HepG2 (cell line): ENCODE data around the gene TMEM50B. TPM values are rescaled to one million over a fixed set of nuclear protein-coding genes. Genes with fewer than 3 reads are reported as not detected.

Experiments
- ASH2L ChIP-seq: fragments of 300-600, 200-600 bp; sonication (generic); IDR thresholded peaks from 2 replicates; pipeline ENCODE4 v1.7.0; 2017; ENCODE audit warnings: low read depth, mild to moderate bottlenecking, moderate library complexity, mixed read lengths, low read length; ENCODE audit not compliant: insufficient read length
- FOXM1 ChIP-seq: sonication (generic); formaldehyde crosslinking; IDR thresholded peaks from 2 replicates; pipeline ENCODE4 v1.5.0; 2020; ENCODE audit warnings: missing genetic modification reagents
- GABPB1 ChIP-seq: IDR thresholded peaks from 2 replicates; pipeline ENCODE4 v1.6.1; 2016; ENCODE audit warnings: mild to moderate bottlenecking, missing genetic modification reagents, moderate library complexity, missing compliant biosample characterization
- HOXD1 ChIP-seq: sonication (generic); formaldehyde crosslinking; IDR thresholded peaks from 2 replicates; pipeline ENCODE4 v1.5.0; 2020; ENCODE audit warnings: missing genetic modification reagents
- LCORL ChIP-seq, 2 experiments: fragments of 450-650 bp in 1 of 2; sonication (generic) in 1 of 2; formaldehyde crosslinking in 1 of 2; IDR thresholded peaks; 2 replicates each; pipeline versions ENCODE4 v1.5.0 to v1.6.1; 2017 to 2020; ENCODE audit warnings: antibody characterized with exemption in 1 of 2, missing genetic modification reagents in 1 of 2
- ZC3H13 ChIP-seq: sonication (generic); formaldehyde crosslinking; IDR thresholded peaks from 2 replicates; pipeline ENCODE4 v1.8.1; 2023; ENCODE audit warnings: mild to moderate bottlenecking, missing genetic modification reagents, moderate library complexity
- ZNF367 ChIP-seq: sonication (generic); formaldehyde crosslinking; IDR thresholded peaks from 2 replicates; pipeline ENCODE4 v1.4.0; 2020; ENCODE audit warnings: missing genetic modification reagents, borderline replicate concordance
- ZNF598 ChIP-seq: sonication (generic); formaldehyde crosslinking; IDR thresholded peaks from 2 replicates; pipeline ENCODE4 v1.5.1; 2020; ENCODE audit warnings: mild to moderate bottlenecking, missing genetic modification reagents, borderline replicate concordance
- ZNF746 ChIP-seq: sonication (generic); formaldehyde crosslinking; IDR thresholded peaks from 2 replicates; pipeline ENCODE4 v1.8.0; 2022; ENCODE audit warnings: mild to moderate bottlenecking, missing genetic modification reagents
- ZNF782 ChIP-seq: sonication (generic); formaldehyde crosslinking; IDR thresholded peaks from 2 replicates; pipeline ENCODE4 v1.4.0; 2020; ENCODE audit warnings: missing genetic modification reagents, mild to moderate bottlenecking, borderline replicate concordance
- polyA plus RNA-seq, 8 experiments: library from polyadenylated mRNA; depleted of rRNA in 3 of 8; stranded (reverse) in 7 of 8; unstranded in 1 of 8; fragments of >200 nt; fragmentation: Illumina TruSeq in 4 of 8; extraction: Trizol in 4 of 8; gene quantifications; 2 replicates each; pipeline versions ENCODE4 v1.2.1 to v1.2.3, GENCODE V29; 2011 to 2016; ENCODE audit warnings: low read depth in 4 of 8, missing spikeins in 1 of 8, mixed read lengths in 1 of 8; ENCODE audit not compliant: insufficient read depth in 1 of 8
- total RNA-seq, 5 experiments: library from RNA; depleted of rRNA; stranded (reverse); fragments of >200 nt; fragmentation: Illumina TruSeq; extraction: Trizol; gene quantifications; 2 replicates each; pipeline ENCODE4 v1.2.3, GENCODE V29; 2016; ENCODE audit warnings: low read depth in 1 of 5
- TF ChIP-seq, protein P1 (sequence below): sonication (generic); formaldehyde crosslinking; IDR thresholded peaks from 2 replicates; pipeline ENCODE4 v1.8.1; 2023; ENCODE audit warnings: mild to moderate bottlenecking, missing genetic modification reagents
- TF ChIP-seq, protein P2 (sequence below): sonication (generic); formaldehyde crosslinking; IDR thresholded peaks from 2 replicates; pipeline ENCODE4 v1.4.0; 2020; ENCODE audit warnings: missing genetic modification reagents
- TF ChIP-seq, protein P3 (sequence below): sonication (generic); formaldehyde crosslinking; conservative IDR thresholded peaks from 2 replicates; pipeline ENCODE4 v1.4.0; 2020; ENCODE audit warnings: mild to moderate bottlenecking, missing genetic modification reagents, moderate library complexity
- TF ChIP-seq, protein P4 (sequence below): sonication (generic); formaldehyde crosslinking; IDR thresholded peaks from 2 replicates; pipeline ENCODE4 v1.5.0; 2020; ENCODE audit warnings: missing genetic modification reagents, mild to moderate bottlenecking, borderline replicate concordance
- TF ChIP-seq, protein P5 (sequence below): IDR thresholded peaks from 2 replicates; pipeline ENCODE4 v1.4.0; 2020; ENCODE audit warnings: mild to moderate bottlenecking, missing genetic modification reagents
- TF ChIP-seq, protein P6 (sequence below): sonication (generic); formaldehyde crosslinking; IDR thresholded peaks from 2 replicates; pipeline ENCODE4 v1.4.0; 2020; ENCODE audit warnings: mild to moderate bottlenecking, missing genetic modification reagents

The TMEM50B gene
- total and polyA plus RNA-seq, 2 of the 13 experiments (the other 11 are each of a cell fraction or from before 2014, with no cell fraction given), result 29.9 to 46.3 TPM

DNA sequence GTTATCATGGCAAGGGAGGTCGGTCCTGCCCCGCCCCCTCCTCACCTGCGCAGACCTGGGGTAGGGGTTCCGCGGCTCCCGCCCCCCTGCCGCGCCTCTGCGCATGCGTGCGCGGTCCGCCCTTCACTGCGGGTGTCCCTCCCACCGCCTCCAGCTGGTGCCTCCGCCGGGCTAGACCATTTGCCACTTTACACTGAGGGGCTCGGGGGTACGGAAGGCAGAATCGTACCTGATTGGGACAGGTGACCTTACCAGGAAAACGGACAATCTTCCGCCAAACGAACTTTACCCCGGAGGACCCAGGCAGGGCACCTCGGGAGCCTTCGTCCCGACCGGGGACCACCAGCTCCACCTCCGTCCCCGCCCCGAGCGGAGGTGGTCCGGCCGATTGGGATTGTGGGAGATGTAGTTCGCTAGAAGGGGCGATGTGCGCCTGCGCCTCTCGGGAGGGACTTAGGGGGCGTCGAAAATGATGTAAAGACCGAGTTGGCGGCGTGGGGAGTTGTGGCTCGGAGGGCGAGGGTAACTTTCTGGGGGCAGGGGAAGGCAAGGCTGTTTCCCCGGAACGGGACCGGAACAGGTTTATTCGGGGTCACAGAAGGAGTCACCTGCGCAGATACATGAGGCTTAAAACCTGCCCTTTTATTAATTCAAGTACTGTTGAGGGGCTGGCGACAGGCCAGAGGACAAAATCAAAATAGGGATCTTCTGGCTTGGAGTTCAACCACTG lies 11.8 kb upstream of the TMEM50B start, which contains the start of gene DNAJC28 (continued):
- TF ChIP-seq ZNF746 (CRISPR knock-in tag) (peak; percentile 61; the same call in 1 of the 2 replicates), ZC3H13 (CRISPR knock-in tag) (0 out of 2 replicates have a peak, but pooled peaks have one; percentile 41), LCORL (IDR thresholded peaks at IDR 0.05) (no peak), LCORL (CRISPR knock-in tag; IDR thresholded peaks at IDR 0.05) (peak; percentile 67; the same call in 1 of the 2 replicates), ASH2L (peak; percentile 84), GABPB1 (CRISPR knock-in tag) (peak; percentile 87), ZNF367 (CRISPR knock-in tag) (no peak), FOXM1 (CRISPR knock-in tag) (no peak), ZNF598 (peak; percentile 93), HOXD1 (CRISPR knock-in tag) (no peak), ZNF782 (CRISPR knock-in tag) (0 out of 2 replicates have a peak, but pooled peaks have one; percentile 22)
- TF ChIP-seq, protein P1, sequence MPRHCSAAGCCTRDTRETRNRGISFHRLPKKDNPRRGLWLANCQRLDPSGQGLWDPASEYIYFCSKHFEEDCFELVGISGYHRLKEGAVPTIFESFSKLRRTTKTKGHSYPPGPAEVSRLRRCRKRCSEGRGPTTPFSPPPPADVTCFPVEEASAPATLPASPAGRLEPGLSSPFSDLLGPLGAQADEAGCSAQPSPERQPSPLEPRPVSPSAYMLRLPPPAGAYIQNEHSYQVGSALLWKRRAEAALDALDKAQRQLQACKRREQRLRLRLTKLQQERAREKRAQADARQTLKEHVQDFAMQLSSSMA (CRISPR knock-in tag), result peak; percentile 61; the same call in 1 of the 2 replicates
- TF ChIP-seq, protein P2, sequence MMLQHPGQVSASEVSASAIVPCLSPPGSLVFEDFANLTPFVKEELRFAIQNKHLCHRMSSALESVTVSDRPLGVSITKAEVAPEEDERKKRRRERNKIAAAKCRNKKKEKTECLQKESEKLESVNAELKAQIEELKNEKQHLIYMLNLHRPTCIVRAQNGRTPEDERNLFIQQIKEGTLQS (CRISPR knock-in tag), result no peak
- TF ChIP-seq, protein P3, sequence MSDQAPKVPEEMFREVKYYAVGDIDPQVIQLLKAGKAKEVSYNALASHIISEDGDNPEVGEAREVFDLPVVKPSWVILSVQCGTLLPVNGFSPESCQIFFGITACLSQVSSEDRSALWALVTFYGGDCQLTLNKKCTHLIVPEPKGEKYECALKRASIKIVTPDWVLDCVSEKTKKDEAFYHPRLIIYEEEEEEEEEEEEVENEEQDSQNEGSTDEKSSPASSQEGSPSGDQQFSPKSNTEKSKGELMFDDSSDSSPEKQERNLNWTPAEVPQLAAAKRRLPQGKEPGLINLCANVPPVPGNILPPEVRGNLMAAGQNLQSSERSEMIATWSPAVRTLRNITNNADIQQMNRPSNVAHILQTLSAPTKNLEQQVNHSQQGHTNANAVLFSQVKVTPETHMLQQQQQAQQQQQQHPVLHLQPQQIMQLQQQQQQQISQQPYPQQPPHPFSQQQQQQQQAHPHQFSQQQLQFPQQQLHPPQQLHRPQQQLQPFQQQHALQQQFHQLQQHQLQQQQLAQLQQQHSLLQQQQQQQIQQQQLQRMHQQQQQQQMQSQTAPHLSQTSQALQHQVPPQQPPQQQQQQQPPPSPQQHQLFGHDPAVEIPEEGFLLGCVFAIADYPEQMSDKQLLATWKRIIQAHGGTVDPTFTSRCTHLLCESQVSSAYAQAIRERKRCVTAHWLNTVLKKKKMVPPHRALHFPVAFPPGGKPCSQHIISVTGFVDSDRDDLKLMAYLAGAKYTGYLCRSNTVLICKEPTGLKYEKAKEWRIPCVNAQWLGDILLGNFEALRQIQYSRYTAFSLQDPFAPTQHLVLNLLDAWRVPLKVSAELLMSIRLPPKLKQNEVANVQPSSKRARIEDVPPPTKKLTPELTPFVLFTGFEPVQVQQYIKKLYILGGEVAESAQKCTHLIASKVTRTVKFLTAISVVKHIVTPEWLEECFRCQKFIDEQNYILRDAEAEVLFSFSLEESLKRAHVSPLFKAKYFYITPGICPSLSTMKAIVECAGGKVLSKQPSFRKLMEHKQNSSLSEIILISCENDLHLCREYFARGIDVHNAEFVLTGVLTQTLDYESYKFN (CRISPR knock-in tag), result 0 out of 2 replicates have a peak, but pooled peaks have one; percentile 22
- TF ChIP-seq, protein P4, sequence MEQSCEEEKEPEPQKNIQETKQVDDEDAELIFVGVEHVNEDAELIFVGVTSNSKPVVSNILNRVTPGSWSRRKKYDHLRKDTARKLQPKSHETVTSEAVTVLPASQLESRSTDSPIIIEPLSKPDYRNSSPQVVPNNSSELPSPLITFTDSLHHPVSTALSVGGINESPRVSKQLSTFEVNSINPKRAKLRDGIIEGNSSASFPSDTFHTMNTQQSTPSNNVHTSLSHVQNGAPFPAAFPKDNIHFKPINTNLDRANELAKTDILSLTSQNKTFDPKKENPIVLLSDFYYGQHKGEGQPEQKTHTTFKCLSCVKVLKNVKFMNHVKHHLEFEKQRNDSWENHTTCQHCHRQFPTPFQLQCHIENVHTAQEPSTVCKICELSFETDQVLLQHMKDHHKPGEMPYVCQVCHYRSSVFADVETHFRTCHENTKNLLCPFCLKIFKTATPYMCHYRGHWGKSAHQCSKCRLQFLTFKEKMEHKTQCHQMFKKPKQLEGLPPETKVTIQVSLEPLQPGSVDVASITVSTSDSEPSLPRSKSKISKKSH (CRISPR knock-in tag), result peak; percentile 93
- TF ChIP-seq, protein P5, sequence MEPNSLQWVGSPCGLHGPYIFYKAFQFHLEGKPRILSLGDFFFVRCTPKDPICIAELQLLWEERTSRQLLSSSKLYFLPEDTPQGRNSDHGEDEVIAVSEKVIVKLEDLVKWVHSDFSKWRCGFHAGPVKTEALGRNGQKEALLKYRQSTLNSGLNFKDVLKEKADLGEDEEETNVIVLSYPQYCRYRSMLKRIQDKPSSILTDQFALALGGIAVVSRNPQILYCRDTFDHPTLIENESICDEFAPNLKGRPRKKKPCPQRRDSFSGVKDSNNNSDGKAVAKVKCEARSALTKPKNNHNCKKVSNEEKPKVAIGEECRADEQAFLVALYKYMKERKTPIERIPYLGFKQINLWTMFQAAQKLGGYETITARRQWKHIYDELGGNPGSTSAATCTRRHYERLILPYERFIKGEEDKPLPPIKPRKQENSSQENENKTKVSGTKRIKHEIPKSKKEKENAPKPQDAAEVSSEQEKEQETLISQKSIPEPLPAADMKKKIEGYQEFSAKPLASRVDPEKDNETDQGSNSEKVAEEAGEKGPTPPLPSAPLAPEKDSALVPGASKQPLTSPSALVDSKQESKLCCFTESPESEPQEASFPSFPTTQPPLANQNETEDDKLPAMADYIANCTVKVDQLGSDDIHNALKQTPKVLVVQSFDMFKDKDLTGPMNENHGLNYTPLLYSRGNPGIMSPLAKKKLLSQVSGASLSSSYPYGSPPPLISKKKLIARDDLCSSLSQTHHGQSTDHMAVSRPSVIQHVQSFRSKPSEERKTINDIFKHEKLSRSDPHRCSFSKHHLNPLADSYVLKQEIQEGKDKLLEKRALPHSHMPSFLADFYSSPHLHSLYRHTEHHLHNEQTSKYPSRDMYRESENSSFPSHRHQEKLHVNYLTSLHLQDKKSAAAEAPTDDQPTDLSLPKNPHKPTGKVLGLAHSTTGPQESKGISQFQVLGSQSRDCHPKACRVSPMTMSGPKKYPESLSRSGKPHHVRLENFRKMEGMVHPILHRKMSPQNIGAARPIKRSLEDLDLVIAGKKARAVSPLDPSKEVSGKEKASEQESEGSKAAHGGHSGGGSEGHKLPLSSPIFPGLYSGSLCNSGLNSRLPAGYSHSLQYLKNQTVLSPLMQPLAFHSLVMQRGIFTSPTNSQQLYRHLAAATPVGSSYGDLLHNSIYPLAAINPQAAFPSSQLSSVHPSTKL (CRISPR knock-in tag), result peak; percentile 9; the same call in 1 of the 2 replicates
- TF ChIP-seq, protein P6, sequence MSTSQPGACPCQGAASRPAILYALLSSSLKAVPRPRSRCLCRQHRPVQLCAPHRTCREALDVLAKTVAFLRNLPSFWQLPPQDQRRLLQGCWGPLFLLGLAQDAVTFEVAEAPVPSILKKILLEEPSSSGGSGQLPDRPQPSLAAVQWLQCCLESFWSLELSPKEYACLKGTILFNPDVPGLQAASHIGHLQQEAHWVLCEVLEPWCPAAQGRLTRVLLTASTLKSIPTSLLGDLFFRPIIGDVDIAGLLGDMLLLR (CRISPR knock-in tag), result 0 out of 2 replicates have a peak, but pooled peaks have one; percentile 22
